Stomach (tissue), 9 donors: Measurements from ENCODE around the gene CHMP3. TPM values are rescaled to one million over a fixed set of nuclear protein-coding genes. Genes with fewer than 3 reads are reported as not detected.

Source experiments
- DNase-seq, 2 donors: peaks; one replicate each; pipeline versions ENCODE4 v3.0.0 to v3.0.0-alpha.2; 2013 to 2019
- H3K27ac ChIP-seq, 5 donors: fragments of 200-600 bp in 4 of 5; sonication (generic) in 4 of 5; one replicate each; pipeline ENCODE4 v1.5.1; 2013 to 2019; ENCODE audit warnings: mild to moderate bottlenecking in 1 of 5, moderate library complexity in 1 of 5
- H3K27me3 ChIP-seq, 3 donors: fragments of 200-600 bp; sonication (generic); one replicate each; pipeline ENCODE4 v1.5.1; 2017 to 2019; ENCODE audit warnings: mixed run types in 1 of 3
- H3K36me3 ChIP-seq, 4 donors: fragments of 200-600 bp; sonication (generic); 1 replicate in 3 of 4; 2 replicates in 1 of 4; pipeline ENCODE4 v1.5.1; 2016 to 2019
- H3K4me1 ChIP-seq, 4 donors: fragments of 200-600 bp; sonication (generic); one replicate each; pipeline ENCODE4 v1.5.1; 2016 to 2019
- H3K4me3 ChIP-seq, 4 donors: fragments of 200-600 bp; sonication (generic) in 3 of 4; one replicate each; pipeline ENCODE4 v1.5.1; 2016 to 2019; ENCODE audit warnings: mild to moderate bottlenecking in 1 of 4
- H3K9me3 ChIP-seq, 4 donors: fragments of 200-600 bp; sonication (generic); one replicate each; pipeline ENCODE4 v1.5.1; 2016 to 2019
- CTCF ChIP-seq, 7 experiments: fragments of 450-650 bp in 4 of 7; fragments of 200-600 bp in 3 of 7; sonication (generic) in 3 of 7; IDR thresholded peaks; one replicate each; pipeline ENCODE4 v1.5.1; 2016 to 2019; ENCODE audit warnings: antibody characterized with exemption in 7 of 7, control low read depth in 2 of 7, mild to moderate bottlenecking in 1 of 7
- EP300 ChIP-seq: sonication (generic); formaldehyde crosslinking; IDR thresholded peaks from one replicate; pipeline ENCODE4 v1.6.1; 2017; ENCODE audit warnings: antibody characterized with exemption
- POLR2A ChIP-seq, 4 donors: fragments of 450-650 bp; IDR thresholded peaks; one replicate each; pipeline ENCODE4 v1.6.1; 2016; ENCODE audit warnings: antibody characterized with exemption in 4 of 4, control low read depth in 2 of 4, mild to moderate bottlenecking in 1 of 4, moderate library complexity in 1 of 4
- POLR2AphosphoS5 ChIP-seq, 3 donors: sonication (generic); formaldehyde crosslinking; IDR thresholded peaks; one replicate each; pipeline ENCODE4 v1.6.1; 2016; ENCODE audit warnings: antibody characterized with exemption in 3 of 3
- WGBS, 5 donors: extraction: QIAGEN DNeasy Blood & Tissue Kit in 3 of 5; methylation state at CpG; one replicate each; pipeline versions ENCODE4 v1.1.5 to v1.1.7; 2013 to 2018; 5-methylcytosine and 5-hydroxymethylcytosine counted together
- intact Hi-C: fragments of 100-400 bp; cut with DNase I; formaldehyde crosslinking; loops from one replicate; pipeline ENCODE4 v1.15.1; 2023; ENCODE audit warnings: low total_unique reads
- polyA plus RNA-seq, 3 donors: library from polyadenylated mRNA; stranded (reverse); fragments of 200-250 nt; gene quantifications; one replicate each; pipeline ENCODE4 v1.2.3, GENCODE V29; 2013
- total RNA-seq, 5 donors: library from RNA; depleted of rRNA; stranded (reverse); fragments of >200 nt; gene quantifications; one replicate each; pipeline versions ENCODE4 v1.1.0 to v1.2.3, GENCODE V29; 2014 to 2016
- donor health status: healthy with polysubstance abuse.
- donor health status: Bipolar disorder and iron deficiency.
- donor health status: healthy.

The CHMP3 gene
- total and polyA plus RNA-seq, 8 donors, result 25.7 to 158 (median 87.4) TPM

- Histone ChIP-seq H3K36me3 (peaks cover 9 to 15% (median 13%) of the 10 kb centered on the region in 4 donors), H3K4me1 (peaks cover 0 to 16% (median 4%) of the 10 kb centered on the region in 4 donors), H3K4me3 (no peak overlapping the region), H3K27ac (no peak overlapping the region), H3K27me3 (no peaks in the 10 kb centered on the region), H3K9me3 (no peaks in the 10 kb centered on the region)
- TF ChIP-seq POLR2A (IDR thresholded peaks at IDR 0.05), result no peak
- 89 to 97% (median 93%) methylated on average over 5 of the region's 5 CpGs for WGBS, 5 donors
- no peak for DNase-seq
- intact Hi-C loops, result no loop called here
These were observed 49.1 kb downstream of the CHMP3 start for GRCh38 chr2:86513948-86514660.

GRCh38 chr2:86512892-86513291 is 50.4 kb downstream of the CHMP3 start:
- Histone ChIP-seq H3K36me3 (peaks cover 21 to 28% (median 25%) of the 10 kb centered on the region in 4 donors), H3K4me1 (peaks cover 0 to 9% (median 4%) of the 10 kb centered on the region in 4 donors), H3K9me3 (no peaks in the 10 kb centered on the region), H3K27me3 (no peaks in the 10 kb centered on the region), H3K4me3 (no peak overlapping the region), H3K27ac (no peak overlapping the region)
- TF ChIP-seq POLR2AphosphoS5 (IDR thresholded peaks at IDR 0.05) (no peak), CTCF (IDR thresholded peaks at IDR 0.05) (no peak), EP300 (no peak)
- intact Hi-C loops, result no loop called here
- DNase-seq, result no peak
- 75 to 87% (median 81%) methylated on average over 2 of the region's 2 CpGs for WGBS, 5 donors

GRCh38 chr2:86512034-86512433 is 51.2 kb downstream of the CHMP3 start:
- H3K27ac ChIP-seq, result peak overlapping the region in 2 of 5 donors; percentile 21 to 39
- DNase-seq, result no peak
- intact Hi-C loops, result no loop called here
- no peaks in the 10 kb centered on the region for H3K27me3 ChIP-seq
- H3K36me3 ChIP-seq, result peaks cover 28 to 36% (median 34%) of the 10 kb centered on the region in 4 donors
- TF ChIP-seq POLR2AphosphoS5 (IDR thresholded peaks at IDR 0.05) (no peak), EP300 (no peak), POLR2A (IDR thresholded peaks at IDR 0.05) (no peak), CTCF (IDR thresholded peaks at IDR 0.05) (no peak)
- WGBS, 5 donors, result 35 to 69% (median 60%) methylated on average over 4 of the region's 4 CpGs
- no peak overlapping the region for H3K4me3 ChIP-seq
- peaks cover 0 to 9% (median 4%) of the 10 kb centered on the region in 4 donors for H3K4me1 ChIP-seq
- H3K9me3 ChIP-seq, result no peaks in the 10 kb centered on the region

- H3K27ac ChIP-seq, result no peak overlapping the region
- no peak for DNase-seq
- intact Hi-C loops, result no loop called here
- H3K27me3 ChIP-seq, result no peaks in the 10 kb centered on the region
- TF ChIP-seq POLR2AphosphoS5 (IDR thresholded peaks at IDR 0.05) (no peak), CTCF (IDR thresholded peaks at IDR 0.05) (no peak), EP300 (no peak), POLR2A (IDR thresholded peaks at IDR 0.05) (no peak)
- H3K4me1 ChIP-seq, result peaks cover 0 to 9% (median 4%) of the 10 kb centered on the region in 4 donors
- H3K4me3 ChIP-seq, result no peak overlapping the region
- H3K36me3 ChIP-seq, result peaks cover 32 to 52% (median 46%) of the 10 kb centered on the region in 4 donors
- no peaks in the 10 kb centered on the region for H3K9me3 ChIP-seq
- WGBS, 5 donors, result 94 to 100% (median 97%) methylated on average over 4 of the region's 4 CpGs
These were observed 52.8 kb downstream of the CHMP3 start for GRCh38 chr2:86510436-86510933.

GRCh38 chr2:86507600-86507999 is 55.6 kb downstream of the CHMP3 start:
- no peak for TF ChIP-seq EP300
- TF ChIP-seq CTCF (IDR thresholded peaks at IDR 0.05), result no peak
- TF ChIP-seq POLR2A (IDR thresholded peaks at IDR 0.05), result no peak
- TF ChIP-seq POLR2AphosphoS5 (IDR thresholded peaks at IDR 0.05), result no peak
- no peak overlapping the region for H3K4me3 ChIP-seq
- H3K27ac ChIP-seq, result no peak overlapping the region
- peaks cover 0 to 8% (median 2%) of the 10 kb centered on the region in 4 donors for H3K4me1 ChIP-seq
- peaks cover 42 to 80% (median 74%) of the 10 kb centered on the region in 4 donors for H3K36me3 ChIP-seq
- intact Hi-C loops, result no loop called here
- H3K27me3 ChIP-seq, result no peaks in the 10 kb centered on the region
- no peak for DNase-seq
- no peaks in the 10 kb centered on the region for H3K9me3 ChIP-seq
- 93 to 96% (median 95%) methylated on average over 7 of the region's 7 CpGs for WGBS, 5 donors
